Neural cell (in vitro differentiated cells): ENCODE data around the gene KLK7. TPM values are rescaled to one million over a fixed set of nuclear protein-coding genes. Genes with fewer than 3 reads are reported as not detected.

Experiments
- H2AFZ ChIP-seq: fragments of 200-600, 300-800 bp; sonication (generic), shearing (Covaris generic); 2 replicates; pipeline ENCODE4 v1.6.0; 2014; ENCODE audit warnings: low read depth, mild to moderate bottlenecking, antibody characterized with exemption, low read length, moderate library complexity
- H3F3A ChIP-seq: fragments of 200-600 bp; shearing (Covaris generic); 2 replicates; pipeline ENCODE4 v1.6.1; 2016; ENCODE audit warnings: mild to moderate bottlenecking, moderate library complexity, mixed read lengths, antibody characterized with exemption, low read length; ENCODE audit not compliant: insufficient read depth, poor library complexity, severe bottlenecking
- H3K27ac ChIP-seq: fragments of 200-600, 300-800 bp; sonication (generic), shearing (Covaris generic); 2 replicates; pipeline ENCODE4 v1.5.1; 2014; ENCODE audit warnings: mild to moderate bottlenecking, low read length, moderate library complexity
- H3K27me3 ChIP-seq: fragments of 300-800, 200-600 bp; sonication (generic), shearing (Covaris generic); 2 replicates; pipeline ENCODE4 v1.6.0; 2014; ENCODE audit warnings: mild to moderate bottlenecking, low read depth, low read length, moderate library complexity; ENCODE audit not compliant: insufficient read depth
- H3K36me3 ChIP-seq: fragments of 300-800, 200-600 bp; sonication (generic), shearing (Covaris generic); 2 replicates; pipeline ENCODE4 v1.5.1; 2014; ENCODE audit warnings: mild to moderate bottlenecking, antibody characterized with exemption, low read length, moderate library complexity; ENCODE audit not compliant: insufficient read depth
- H3K4me2 ChIP-seq: fragments of 300-800, 200-600 bp; sonication (generic), shearing (Covaris generic); 2 replicates; pipeline ENCODE4 v1.6.0; 2014; ENCODE audit warnings: mild to moderate bottlenecking, low read length
- H3K4me3 ChIP-seq: fragments of 300-800, 200-600 bp; sonication (generic), shearing (Covaris generic); 2 replicates; pipeline ENCODE4 v1.5.1; 2014; ENCODE audit warnings: mild to moderate bottlenecking, low read length, moderate library complexity
- H3K79me2 ChIP-seq: fragments of 200-600 bp; shearing (Covaris generic); replicated peaks from 2 replicates; pipeline ENCODE4 v1.6.0; 2014; ENCODE audit warnings: mild to moderate bottlenecking, low read length, moderate library complexity; ENCODE audit not compliant: insufficient read depth
- H3K9ac ChIP-seq: fragments of 300-800, 200-600 bp; sonication (generic), shearing (Covaris generic); 2 replicates; pipeline ENCODE4 v1.6.1; 2016; ENCODE audit warnings: mild to moderate bottlenecking, low read length, mixed read lengths
- H3K9me2 ChIP-seq: fragments of 200-600 bp; shearing (Covaris generic); 2 replicates; pipeline ENCODE4 v1.6.1; 2016; ENCODE audit warnings: mild to moderate bottlenecking, low read length, mixed read lengths; ENCODE audit not compliant: insufficient read depth
- H3K9me3 ChIP-seq: fragments of 200-600, 300-800 bp; sonication (generic), shearing (Covaris generic); 2 replicates; pipeline ENCODE4 v1.6.1; 2016; ENCODE audit warnings: mild to moderate bottlenecking, mixed run types, low read length, moderate library complexity, mixed read lengths
- H4K20me1 ChIP-seq: fragments of 200-600 bp; shearing (Covaris generic); 2 replicates; pipeline ENCODE4 v1.6.1; 2016; ENCODE audit warnings: mild to moderate bottlenecking, mixed run types; ENCODE audit not compliant: insufficient read depth
- CTCF ChIP-seq: fragments of 450-650 bp; IDR thresholded peaks from 2 replicates; pipeline ENCODE4 v1.5.1; 2014; ENCODE audit warnings: antibody characterized with exemption, mild to moderate bottlenecking, moderate library complexity; ENCODE audit not compliant: poor library complexity, severe bottlenecking
- EP300 ChIP-seq: fragments of 450-650 bp; conservative IDR thresholded peaks from 2 replicates; pipeline ENCODE4 v1.6.1; 2014; ENCODE audit warnings: antibody characterized with exemption, mild to moderate bottlenecking, moderate library complexity; ENCODE audit not compliant: poor library complexity, severe bottlenecking
- EZH2 ChIP-seq: fragments of 200-600, 300-800 bp; shearing (Covaris generic), sonication (generic); IDR thresholded peaks from 2 replicates; pipeline ENCODE4 v1.6.1; 2014; ENCODE audit warnings: antibody characterized with exemption, low read length, borderline replicate concordance, mild to moderate bottlenecking; ENCODE audit not compliant: insufficient read depth, poor library complexity, severe bottlenecking
- MXI1 ChIP-seq: fragments of 450-650 bp; conservative IDR thresholded peaks from 2 replicates; pipeline ENCODE4 v1.6.1; 2014; ENCODE audit warnings: antibody characterized with exemption, mild to moderate bottlenecking; ENCODE audit not compliant: poor library complexity, severe bottlenecking
- POLR2AphosphoS5 ChIP-seq: IDR thresholded peaks from 2 replicates; pipeline ENCODE4 v1.6.1; 2012
- RAD21 ChIP-seq: fragments of 450-650 bp; conservative IDR thresholded peaks from 2 replicates; pipeline ENCODE4 v1.6.1; 2014; ENCODE audit warnings: antibody characterized with exemption, mild to moderate bottlenecking, moderate library complexity
- REST ChIP-seq: IDR thresholded peaks from 2 replicates; pipeline ENCODE4 v1.6.1; 2012; ENCODE audit warnings: borderline replicate concordance
- SMC3 ChIP-seq: fragments of 450-650 bp; conservative IDR thresholded peaks from 2 replicates; pipeline ENCODE4 v1.6.1; 2014; ENCODE audit warnings: antibody characterized with exemption, mild to moderate bottlenecking, moderate library complexity; ENCODE audit not compliant: poor library complexity
- TAF1 ChIP-seq: IDR thresholded peaks from 2 replicates; pipeline ENCODE4 v1.6.1; 2012; ENCODE audit warnings: low read depth
- polyA plus RNA-seq: library from polyadenylated mRNA; depleted of rRNA; stranded (reverse); fragments of >200 nt; gene quantifications from 2 replicates; pipeline ENCODE4 v1.2.3, GENCODE V29; 2014

Gene KLK7
- polyA plus RNA-seq, 1 donor from 2014 or later: not detected

GRCh38 chr19:50957587-50957986 is 26.1 kb downstream of the KLK7 start:
- no peak for TF ChIP-seq EZH2
- no peak for TF ChIP-seq SMC3
- TF ChIP-seq CTCF: no peak
- no peak for TF ChIP-seq RAD21
- no peak for TF ChIP-seq EP300
- TF ChIP-seq REST: no peak
- no peak for TF ChIP-seq MXI1
- no peak for TF ChIP-seq POLR2AphosphoS5
- no peak for TF ChIP-seq TAF1

GRCh38 chr19:50952910-50953309 is 30.8 kb downstream of the KLK7 start, which contains the start of gene KLK5:
KLK5 (minus strand) TSS chr19:50953038; CDS start chr19:50952657, 381 bp downstream.
- Histone ChIP-seq H3K9me2 (no peaks in the 10 kb centered on the region), H3K4me3 (no peak within 1 kb of the TSS), H3K9me3 (no peaks in the 10 kb centered on the region), H3F3A (no peaks in the 10 kb centered on the region), H3K9ac (no peak within 1 kb of the TSS), H3K4me2 (no peak within 1 kb of the TSS), H3K79me2 (no peaks in the 10 kb centered on the region), H3K27ac (no peak within 1 kb of the TSS), H2AFZ (no peak within 1 kb of the TSS), H3K36me3 (no peaks in the 10 kb centered on the region), H3K27me3 (no peaks in the 10 kb centered on the region), H4K20me1 (no peaks in the 10 kb centered on the region)
- TF ChIP-seq EP300 (no peak), TAF1 (no peak), EZH2 (no peak), RAD21 (no peak)

More at GRCh38 chr19:50957587-50957986, 26.1 kb downstream of the KLK7 start:
- Histone ChIP-seq H3K4me2 (no peak overlapping the region), H2AFZ (no peak overlapping the region), H3K79me2 (no peaks in the 10 kb centered on the region), H3K9ac (no peak overlapping the region), H3K36me3 (no peaks in the 10 kb centered on the region), H3K9me3 (no peaks in the 10 kb centered on the region), H3K27ac (no peak overlapping the region), H3K4me3 (no peak overlapping the region), H4K20me1 (no peaks in the 10 kb centered on the region), H3K27me3 (no peaks in the 10 kb centered on the region), H3F3A (no peaks in the 10 kb centered on the region), H3K9me2 (no peaks in the 10 kb centered on the region)
